Activated B cell treated with CpG ODN at 0.5 μM for 24 hours (primary cell): ENCODE data around the gene CHRNE. TPM values are rescaled to one million over a fixed set of nuclear protein-coding genes. Genes with fewer than 3 reads are reported as not detected.
A peak's percentile ranks its signal among the peaks of the same experiment; 100 is the strongest.

Experiments
- ATAC-seq: fragments of 200-7000 bp; cut with Tn5 transposase; one replicate; pipeline ENCODE4 v1.10.0; 2021; ENCODE audit warnings: low read depth, mild to moderate bottlenecking, moderate library complexity
- CTCF ChIA-PET: fragments of 350-600 bp; sonication (Branson Sonifier 250); formaldehyde crosslinking; loops from one replicate; lab custom pipeline; 2021; ENCODE audit warnings: antibody characterized with exemption; lab: Charles Lee
- POLR2A ChIA-PET: fragments of 350-600 bp; sonication (Branson Sonifier 250); formaldehyde crosslinking; loops from one replicate; lab custom pipeline; 2021; ENCODE audit warnings: antibody characterized with exemption; lab: Charles Lee
- DNase-seq: peaks from one replicate; pipeline ENCODE4 v3.0.0; 2022
- H3K27ac Mint-ChIP-seq: one replicate; pipeline ENCODE4 v1.8.0; 2020; ENCODE audit warnings: mixed read lengths
- H3K27me3 Mint-ChIP-seq: one replicate; pipeline ENCODE4 v1.8.0; 2021; ENCODE audit warnings: mixed read lengths
- H3K36me3 Mint-ChIP-seq: one replicate; pipeline ENCODE4 v1.8.0; 2021; ENCODE audit warnings: low read depth, mixed read lengths
- H3K4me1 Mint-ChIP-seq: one replicate; pipeline ENCODE4 v1.8.0; 2021; ENCODE audit warnings: mixed read lengths
- H3K4me3 Mint-ChIP-seq: one replicate; pipeline ENCODE4 v1.8.0; 2020; ENCODE audit warnings: mild to moderate bottlenecking, mixed read lengths
- H3K9me3 Mint-ChIP-seq: one replicate; pipeline ENCODE4 v1.8.0; 2020; ENCODE audit warnings: mixed read lengths
- intact Hi-C: fragments of 100-400 bp; cut with micrococcal nuclease; formaldehyde crosslinking; loops from one replicate; pipeline ENCODE4 v1.15.1; 2024
- total RNA-seq: library from RNA; stranded (reverse); gene quantifications from 2 replicates; pipeline ENCODE4 v1.2.3, GENCODE V29; 2022
- TF ChIP-seq, protein P1 (sequence below): fragments of 200-600 bp; IDR thresholded peaks from one replicate; pipeline ENCODE4 v1.8.0; 2022; ENCODE audit warnings: antibody characterized with exemption, mild to moderate bottlenecking

CHRNE gene
- 0.38 and 0.66 TPM in 2 replicates for total RNA-seq

GRCh38 chr17:4903051-4903818 is at the start of gene CHRNE:
CHRNE (minus strand) TSS chr17:4903098; CDS start chr17:4903063, 35 bp downstream.
- intact Hi-C loops = loop anchor here (1.0 to 5.0 kb wide), 3 partner anchors 174 to 336 kb away; partner anchors contain the start of genes ARRB2 and ZFP3
- POLR2A ChIA-PET = interaction anchor here (0.6 to 2.4 kb wide), 3 partner anchors 45 to 112 kb away, joined by 3 to 8 read pairs (median 3); partner anchors contain the start of gene PFN1
- Mint-ChIP-seq H3K27ac (peak within 1 kb of the TSS; percentile 73), H3K4me1 (peaks cover 44% of the 10 kb centered on the region), H3K36me3 (no peaks in the 10 kb centered on the region), H3K27me3 (peaks cover 2% of the 10 kb centered on the region), H3K4me3 (peak within 1 kb of the TSS; percentile 49), H3K9me3 (no peaks in the 10 kb centered on the region)
- TF ChIP-seq, protein P1, sequence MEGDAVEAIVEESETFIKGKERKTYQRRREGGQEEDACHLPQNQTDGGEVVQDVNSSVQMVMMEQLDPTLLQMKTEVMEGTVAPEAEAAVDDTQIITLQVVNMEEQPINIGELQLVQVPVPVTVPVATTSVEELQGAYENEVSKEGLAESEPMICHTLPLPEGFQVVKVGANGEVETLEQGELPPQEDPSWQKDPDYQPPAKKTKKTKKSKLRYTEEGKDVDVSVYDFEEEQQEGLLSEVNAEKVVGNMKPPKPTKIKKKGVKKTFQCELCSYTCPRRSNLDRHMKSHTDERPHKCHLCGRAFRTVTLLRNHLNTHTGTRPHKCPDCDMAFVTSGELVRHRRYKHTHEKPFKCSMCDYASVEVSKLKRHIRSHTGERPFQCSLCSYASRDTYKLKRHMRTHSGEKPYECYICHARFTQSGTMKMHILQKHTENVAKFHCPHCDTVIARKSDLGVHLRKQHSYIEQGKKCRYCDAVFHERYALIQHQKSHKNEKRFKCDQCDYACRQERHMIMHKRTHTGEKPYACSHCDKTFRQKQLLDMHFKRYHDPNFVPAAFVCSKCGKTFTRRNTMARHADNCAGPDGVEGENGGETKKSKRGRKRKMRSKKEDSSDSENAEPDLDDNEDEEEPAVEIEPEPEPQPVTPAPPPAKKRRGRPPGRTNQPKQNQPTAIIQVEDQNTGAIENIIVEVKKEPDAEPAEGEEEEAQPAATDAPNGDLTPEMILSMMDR = no peak
- ATAC-seq = peak; percentile 41
- DNase-seq = peak; percentile 49
- CTCF ChIA-PET = interaction anchor here (0.7 to 2.0 kb wide), 4 partner anchors 17 to 85 kb away, joined by 3 to 10 read pairs (median 3); partner anchors contain the start of gene CAMTA2

DNA sequence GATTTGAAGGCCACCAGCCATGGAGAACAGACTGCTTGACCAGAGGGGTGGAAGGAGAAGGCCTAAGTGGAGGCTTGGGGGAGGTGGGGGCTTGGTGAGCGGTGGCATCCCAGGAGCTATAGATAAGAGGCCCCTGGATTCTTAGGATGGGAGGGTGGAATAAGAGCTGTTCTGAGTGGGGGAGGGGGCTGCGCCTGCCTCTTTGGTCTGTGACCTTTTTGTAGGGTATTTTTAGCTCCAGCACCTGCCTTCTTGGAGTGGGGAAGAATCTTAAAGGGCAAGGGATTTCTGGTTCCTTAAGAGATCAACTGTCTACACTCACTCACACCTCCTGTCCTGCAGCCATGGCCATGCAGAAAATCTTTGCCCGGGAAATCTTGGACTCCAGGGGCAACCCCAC is 48.6 kb upstream of the CHRNE start:
- peaks cover 2% of the 10 kb centered on the region for H3K27me3 Mint-ChIP-seq
- peaks cover 19% of the 10 kb centered on the region for H3K4me1 Mint-ChIP-seq
- peaks cover 13% of the 10 kb centered on the region for H3K36me3 Mint-ChIP-seq

GRCh38 chr17:4950746-4951204 is 47.9 kb upstream of the CHRNE start, which contains the start of gene ENO3:
ENO3 (plus strand) TSS chr17:4951119; CDS start chr17:4951830, 711 bp downstream.
- peaks cover 20% of the 10 kb centered on the region for H3K36me3 Mint-ChIP-seq
- TF ChIP-seq, protein P1 = no peak
- intact Hi-C loops = no loop called here
- ATAC-seq (no peak), DNase-seq (no peak)
- CTCF ChIA-PET = interaction anchor here (2.0 kb wide), 1 partner anchor 37 kb away, joined by 6 read pairs; the partner anchor contains the start of gene CAMTA2
- peaks cover 2% of the 10 kb centered on the region for H3K27me3 Mint-ChIP-seq
- H3K27ac Mint-ChIP-seq = peak within 1 kb of the TSS; percentile 86
- peaks cover 26% of the 10 kb centered on the region for H3K4me1 Mint-ChIP-seq
- H3K9me3 Mint-ChIP-seq = no peaks in the 10 kb centered on the region
- H3K4me3 Mint-ChIP-seq = peak within 1 kb of the TSS; percentile 81
- POLR2A ChIA-PET = interaction anchor here (0.7 to 12.1 kb wide), 7 partner anchors 9 to 127 kb away, joined by 3 to 391 read pairs (median 4); partner anchors contain the start of genes CAMTA2, INCA1, KIF1C and RNF167

More for the DNA sequence above, 48.6 kb upstream of the CHRNE start:
- intact Hi-C loops = no loop called here
- ATAC-seq = no peak
- H3K4me3 Mint-ChIP-seq = no peak overlapping the region
- DNase-seq = no peak
- H3K27ac Mint-ChIP-seq = peak overlapping the region; percentile 86
- POLR2A ChIA-PET = interaction anchor here (0.5 to 12.1 kb wide), 4 partner anchors 9 to 19 kb away, joined by 3 to 391 read pairs (median 55); partner anchors contain the start of genes GP1BA, RNF167, SLC25A11 and SPAG7
- CTCF ChIA-PET = interaction anchor here (1.0 to 2.0 kb wide), 4 partner anchors 29 to 385 kb away, joined by 3 to 6 read pairs (median 3); partner anchors contain the start of gene CAMTA2
- no peaks in the 10 kb centered on the region for H3K9me3 Mint-ChIP-seq
- TF ChIP-seq, protein P1 = no peak

DNA sequence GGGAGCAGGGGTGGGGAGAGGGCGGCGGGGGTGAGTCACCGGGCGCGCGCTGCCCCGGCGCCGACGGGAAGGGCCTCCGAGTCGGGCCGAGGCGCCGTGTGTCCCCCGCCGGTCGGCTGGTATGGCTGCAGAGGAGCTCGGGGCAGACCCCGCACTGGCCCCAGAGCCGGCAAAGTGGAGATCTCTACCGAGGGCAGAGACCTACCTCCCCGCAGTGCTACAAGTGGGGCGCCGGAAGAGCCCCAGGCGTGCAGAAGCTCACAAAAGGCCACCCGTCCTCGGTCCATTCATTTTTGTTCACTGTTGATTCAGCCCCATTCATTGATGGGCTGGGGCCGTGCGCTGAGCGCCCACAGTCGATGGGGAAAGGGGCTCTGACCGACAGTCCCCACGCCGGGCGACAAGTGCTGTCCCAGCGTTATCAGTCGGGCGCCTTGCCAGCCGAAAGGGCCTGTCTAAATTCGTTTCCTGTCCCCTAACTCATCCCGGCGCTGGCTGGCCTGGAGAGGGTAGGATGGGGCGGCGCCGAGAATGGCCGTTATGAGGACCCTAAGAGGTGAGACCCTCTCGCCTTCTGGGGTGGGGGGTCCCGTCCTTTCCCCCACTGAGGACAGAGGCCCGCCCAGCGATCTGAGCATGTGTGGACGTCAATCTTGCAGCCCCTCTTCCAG is 47.3 kb upstream of the CHRNE start:
- peak; percentile 8 for ATAC-seq
- no peaks in the 10 kb centered on the region for H3K9me3 Mint-ChIP-seq
- H3K4me3 Mint-ChIP-seq = peak overlapping the region; percentile 81
- peaks cover 25% of the 10 kb centered on the region for H3K36me3 Mint-ChIP-seq
- no peak for DNase-seq
- peaks cover 31% of the 10 kb centered on the region for H3K4me1 Mint-ChIP-seq
- peak overlapping the region; percentile 86 for H3K27ac Mint-ChIP-seq
- TF ChIP-seq, protein P1 = no peak
- ChIA-PET CTCF (interaction anchor here (2.0 kb wide), 1 partner anchor 37 kb away, joined by 6 read pairs; the partner anchor contains the start of gene CAMTA2), POLR2A (interaction anchor here (0.6 to 12.1 kb wide), 9 partner anchors 8 to 264 kb away, joined by 3 to 391 read pairs (median 4); partner anchors contain the start of genes CAMTA2, INCA1, KIF1C and RNF167)
- H3K27me3 Mint-ChIP-seq = peaks cover 2% of the 10 kb centered on the region
- intact Hi-C loops = no loop called here
